Measurements from ENCODE around the gene GUCA1C.
A peak's percentile ranks its signal among the peaks of the same experiment; 100 is the strongest.

The GUCA1C gene

GRCh38 chr3:108907194-108907593 is 46.5 kb downstream of the GUCA1C start:
- no peak for DNase-seq (ENCODE audit: low read depth)

GRCh38 chr3:108899530-108899929 is 54.1 kb downstream of the GUCA1C start:
- no peak for DNase-seq (ENCODE audit: low read depth)

- no peak for DNase-seq (ENCODE audit: low read depth)
Measured at GRCh38 chr3:108897883-108898282, 55.8 kb downstream of the GUCA1C start.

- DNase-seq (ENCODE audit: low read depth): no peak
Measured at GRCh38 chr3:108894981-108895380, 58.7 kb downstream of the GUCA1C start.

- no peak for DNase-seq (ENCODE audit: low read depth)
Measured at GRCh38 chr3:108891833-108892232, 61.8 kb downstream of the GUCA1C start.

- no peak for DNase-seq (ENCODE audit: low read depth)
Measured at GRCh38 chr3:108887777-108888176, 65.9 kb downstream of the GUCA1C start.

- no peak for DNase-seq (ENCODE audit: low read depth)
Measured at GRCh38 chr3:108887121-108887520, 66.6 kb downstream of the GUCA1C start.

- no peak for DNase-seq (ENCODE audit: low read depth)
Measured at GRCh38 chr3:108883373-108883772, 70.3 kb downstream of the GUCA1C start.

GRCh38 chr3:108882762-108883161 is 70.9 kb downstream of the GUCA1C start:
- DNase-seq (ENCODE audit: low read depth): no peak

- no peak for DNase-seq (ENCODE audit: low read depth)
Measured at GRCh38 chr3:108879915-108880314, 73.8 kb downstream of the GUCA1C start.

GRCh38 chr3:108877901-108878300 is 75.8 kb downstream of the GUCA1C start:
- DNase-seq (ENCODE audit: low read depth): no peak

- DNase-seq (ENCODE audit: low read depth): no peak
Measured at GRCh38 chr3:108863799-108864135, 89.9 kb downstream of the GUCA1C start.

- DNase-seq (ENCODE audit: low read depth): peak; percentile 4
Measured at GRCh38 chr3:108862865-108863798, 90.5 kb downstream of the GUCA1C start.

- no peak for DNase-seq (ENCODE audit: low read depth)
Measured at GRCh38 chr3:108861401-108861800, 92.3 kb downstream of the GUCA1C start.
